Astrocyte (in vitro differentiated cells and primary cell): ENCODE data around the gene TRAF6. TPM values are rescaled to one million over a fixed set of nuclear protein-coding genes. Genes with fewer than 3 reads are reported as not detected.

ENCODE experiments used
- DNase-seq: peaks from one replicate; pipeline ENCODE4 v3.0.0-alpha.2; 2010; ENCODE audit warnings: low read depth
- FAIRE-seq: peaks from 2 replicates; lab custom pipeline; 2011; peaks lifted over from hg19 to GRCh38; lab: Jason Lieb, UNC
- H2AFZ ChIP-seq: 2 replicates; pipeline ENCODE4 v1.6.0; 2012; ENCODE audit warnings: low read depth, low read length, inconsistent platforms
- H3K27ac ChIP-seq: 2 replicates; pipeline ENCODE4 v1.5.1; 2011; ENCODE audit warnings: low read depth, low read length, inconsistent platforms
- H3K27me3 ChIP-seq: 2 replicates; pipeline ENCODE4 v1.6.0; 2011; ENCODE audit warnings: low read length, inconsistent platforms; ENCODE audit not compliant: insufficient read depth
- H3K36me3 ChIP-seq: 2 replicates; pipeline ENCODE4 v1.5.1; 2011; ENCODE audit warnings: low read length, inconsistent platforms; ENCODE audit not compliant: insufficient read depth
- H3K4me1 ChIP-seq: 2 replicates; pipeline ENCODE4 v1.5.1; 2011; ENCODE audit warnings: low read length, inconsistent platforms; ENCODE audit not compliant: insufficient read depth
- H3K4me2 ChIP-seq: 2 replicates; pipeline ENCODE4 v1.6.0; 2012; ENCODE audit warnings: low read length, inconsistent platforms
- H3K4me3 ChIP-seq: 2 replicates; pipeline ENCODE4 v1.5.1; 2011; ENCODE audit warnings: low read depth, mild to moderate bottlenecking, low read length, inconsistent platforms; ENCODE audit not compliant: insufficient read depth
- H3K79me2 ChIP-seq: 2 replicates; pipeline ENCODE4 v1.6.0; 2012; ENCODE audit warnings: mild to moderate bottlenecking, low read length, inconsistent platforms; ENCODE audit not compliant: insufficient read depth
- H3K9ac ChIP-seq: 2 replicates; pipeline ENCODE4 v1.6.0; 2012; ENCODE audit warnings: mild to moderate bottlenecking, low read length, inconsistent platforms
- H3K9me3 ChIP-seq: 2 replicates; pipeline ENCODE4 v1.5.1; 2012; ENCODE audit warnings: low read depth, mild to moderate bottlenecking, low read length, inconsistent platforms; ENCODE audit not compliant: insufficient read depth
- H4K20me1 ChIP-seq: 2 replicates; pipeline ENCODE4 v1.6.0; 2012; ENCODE audit warnings: low read length, inconsistent platforms; ENCODE audit not compliant: insufficient read depth
- H3K27ac Mint-ChIP-seq: one replicate; pipeline ENCODE4 v1.8.0; 2021; ENCODE audit warnings: mild to moderate bottlenecking, mixed read lengths; ENCODE audit not compliant: unreplicated experiment
- H3K27me3 Mint-ChIP-seq: one replicate; pipeline ENCODE4 v1.8.0; 2021; ENCODE audit warnings: low read depth, mixed read lengths; ENCODE audit not compliant: unreplicated experiment
- H3K36me3 Mint-ChIP-seq: one replicate; pipeline ENCODE4 v1.8.0; 2021; ENCODE audit warnings: low read depth, mixed read lengths; ENCODE audit not compliant: unreplicated experiment
- H3K4me1 Mint-ChIP-seq: one replicate; pipeline ENCODE4 v1.8.0; 2021; ENCODE audit warnings: low read depth, mixed read lengths; ENCODE audit not compliant: unreplicated experiment
- H3K4me3 Mint-ChIP-seq: one replicate; pipeline ENCODE4 v1.8.0; 2021; ENCODE audit warnings: mild to moderate bottlenecking, moderate library complexity, mixed read lengths; ENCODE audit not compliant: unreplicated experiment
- H3K9me3 Mint-ChIP-seq: one replicate; pipeline ENCODE4 v1.8.0; 2021; ENCODE audit warnings: mild to moderate bottlenecking, mixed read lengths; ENCODE audit not compliant: unreplicated experiment
- CTCF ChIP-seq: IDR thresholded peaks from 2 replicates; pipeline ENCODE4 v1.5.1; 2011; ENCODE audit warnings: low read depth, mild to moderate bottlenecking, inconsistent platforms, low read length, moderate library complexity; ENCODE audit not compliant: insufficient read depth
- EZH2 ChIP-seq: IDR thresholded peaks from 2 replicates; pipeline ENCODE4 v1.6.1; 2012; ENCODE audit warnings: mild to moderate bottlenecking, low read length, inconsistent platforms; ENCODE audit not compliant: insufficient read depth
- total RNA-seq: library from RNA; stranded (reverse); gene quantifications from 2 replicates; pipeline ENCODE4 v1.2.1, GENCODE V29; 2021

Gene TRAF6
- total RNA-seq, 1 donor from 2014 or later: 19.4 TPM

- H3K4me1 Mint-ChIP-seq: peaks cover 43% of the 10 kb centered on the region
- no peak for FAIRE-seq
Observed at GRCh38 chr11:36450110-36450572, 59.9 kb downstream of the TRAF6 start.

DNA sequence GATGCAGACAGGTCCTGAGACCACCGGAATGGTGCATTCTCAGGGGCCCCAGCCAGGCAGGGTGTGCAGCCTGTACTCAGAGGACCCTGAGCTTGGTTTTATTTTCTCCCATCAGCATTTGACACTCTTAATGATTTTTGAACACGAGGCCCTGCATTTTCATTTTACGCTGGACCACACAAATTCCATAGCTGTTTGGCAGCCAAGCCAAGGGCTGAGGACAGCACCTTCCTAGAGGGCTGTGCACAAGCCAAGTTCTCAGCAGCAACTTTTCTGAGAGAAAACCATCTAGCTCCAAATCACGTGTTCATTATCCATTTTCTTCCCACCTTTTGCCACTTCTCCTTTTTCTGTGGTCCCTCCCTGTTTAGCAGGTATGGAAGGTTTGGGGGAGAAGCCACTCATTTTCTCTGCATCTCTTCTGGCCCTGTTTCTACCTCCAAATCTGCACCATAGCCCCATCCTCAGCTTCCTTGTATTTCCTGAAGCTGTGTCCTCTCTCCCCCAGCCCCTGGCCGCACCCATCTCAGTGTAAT, 60.4 kb downstream of the TRAF6 start:
- Mint-ChIP-seq H3K4me1 (peaks cover 38% of the 10 kb centered on the region), H3K36me3 (peaks cover 64% of the 10 kb centered on the region), H3K9me3 (no peaks in the 10 kb centered on the region), H3K4me3 (no peak overlapping the region), H3K27ac (no peak overlapping the region), H3K27me3 (no peaks in the 10 kb centered on the region)
- H3K79me2 ChIP-seq: no peaks in the 10 kb centered on the region
- peaks cover 10% of the 10 kb centered on the region for H3K36me3 ChIP-seq
- H3K4me1 ChIP-seq: peaks cover 26% of the 10 kb centered on the region
- FAIRE-seq: peak; percentile 23
- H3K27me3 ChIP-seq: no peaks in the 10 kb centered on the region
- DNase-seq: no peak
- H2AFZ ChIP-seq: no peak overlapping the region
- H3K27ac ChIP-seq: no peak overlapping the region
- TF ChIP-seq EZH2 (no peak), CTCF (no peak)
- no peak overlapping the region for H3K9ac ChIP-seq
- H3K4me3 ChIP-seq: no peak overlapping the region
- no peaks in the 10 kb centered on the region for H4K20me1 ChIP-seq
- H3K4me2 ChIP-seq: peak overlapping the region; percentile 51
- no peaks in the 10 kb centered on the region for H3K9me3 ChIP-seq

More at GRCh38 chr11:36450110-36450572, 59.9 kb downstream of the TRAF6 start:
- no peak for DNase-seq
- no peak for TF ChIP-seq EZH2
- TF ChIP-seq CTCF: no peak
- Mint-ChIP-seq H3K9me3 (no peaks in the 10 kb centered on the region), H3K27me3 (no peaks in the 10 kb centered on the region), H3K27ac (no peak overlapping the region), H3K4me3 (no peak overlapping the region), H3K36me3 (peaks cover 65% of the 10 kb centered on the region)
- H3K9ac ChIP-seq: no peak overlapping the region
- peaks cover 31% of the 10 kb centered on the region for H3K4me1 ChIP-seq
- H3K9me3 ChIP-seq: no peaks in the 10 kb centered on the region
- no peak overlapping the region for H3K27ac ChIP-seq
- H3K4me2 ChIP-seq: peak overlapping the region; percentile 51
- no peaks in the 10 kb centered on the region for H4K20me1 ChIP-seq
- no peak overlapping the region for H3K4me3 ChIP-seq
- H3K79me2 ChIP-seq: no peaks in the 10 kb centered on the region
- no peak overlapping the region for H2AFZ ChIP-seq
- peaks cover 10% of the 10 kb centered on the region for H3K36me3 ChIP-seq
- no peaks in the 10 kb centered on the region for H3K27me3 ChIP-seq

DNA sequence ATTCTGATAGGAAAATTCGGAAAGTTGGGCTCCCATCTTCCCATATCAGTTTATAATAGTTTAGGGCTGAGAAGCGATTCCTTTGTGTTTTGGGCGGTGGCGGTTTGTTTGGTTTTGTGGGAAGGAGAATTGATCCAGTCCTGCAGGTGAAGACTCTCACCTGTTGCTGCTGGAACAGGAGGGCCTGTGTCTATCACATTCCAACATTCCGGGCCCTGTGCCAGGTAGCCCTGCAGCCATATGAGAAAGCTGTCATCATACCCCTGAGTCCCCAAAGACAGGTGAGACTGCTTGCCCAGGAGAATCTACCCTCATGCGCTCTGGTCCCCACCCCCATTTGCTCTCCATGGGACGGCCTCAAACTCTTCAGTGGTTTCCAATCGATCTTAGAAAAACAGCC, 62.1 kb downstream of the TRAF6 start:
- DNase-seq (no peak), FAIRE-seq (no peak)
- H3K79me2 ChIP-seq: no peaks in the 10 kb centered on the region
- no peak overlapping the region for H3K27ac ChIP-seq
- H3K4me2 ChIP-seq: no peak overlapping the region
- H3K9me3 ChIP-seq: no peaks in the 10 kb centered on the region
- no peak overlapping the region for H3K27ac Mint-ChIP-seq
- peaks cover 10% of the 10 kb centered on the region for H3K4me1 ChIP-seq
- H3K4me3 ChIP-seq: no peak overlapping the region
- no peaks in the 10 kb centered on the region for H3K27me3 Mint-ChIP-seq
- no peak overlapping the region for H3K9ac ChIP-seq
- H3K9me3 Mint-ChIP-seq: no peaks in the 10 kb centered on the region
- TF ChIP-seq CTCF (no peak), EZH2 (no peak)
- H3K36me3 Mint-ChIP-seq: peaks cover 66% of the 10 kb centered on the region
- no peaks in the 10 kb centered on the region for H3K27me3 ChIP-seq
- H2AFZ ChIP-seq: no peak overlapping the region
- H3K4me1 Mint-ChIP-seq: peaks cover 22% of the 10 kb centered on the region
- H3K4me3 Mint-ChIP-seq: no peak overlapping the region
- peaks cover 14% of the 10 kb centered on the region for H3K36me3 ChIP-seq
- no peaks in the 10 kb centered on the region for H4K20me1 ChIP-seq
